Panc1 (cell line): ENCODE data around the gene WNT11.

Experiments used
- CTCF ChIP-seq: fragments of 450-650 bp; IDR thresholded peaks from 2 replicates; pipeline ENCODE4 v1.5.1; 2017; ENCODE audit warnings: mild to moderate bottlenecking
- POLR2AphosphoS5 ChIP-seq: IDR thresholded peaks from 2 replicates; pipeline ENCODE4 v1.6.1; 2012; ENCODE audit warnings: mild to moderate bottlenecking, low read depth, low read length, moderate library complexity
- REST ChIP-seq, 2 experiments: IDR thresholded peaks; 2 replicates each; pipeline ENCODE4 v1.6.1; 2011 to 2012; ENCODE audit warnings: low read depth in 2 of 2, control low read depth in 1 of 2, low read length in 1 of 2, mild to moderate bottlenecking in 1 of 2, moderate library complexity in 1 of 2; ENCODE audit not compliant: insufficient read depth in 1 of 2
- SIN3A ChIP-seq: IDR thresholded peaks from 2 replicates; pipeline ENCODE4 v1.6.1; 2012; ENCODE audit warnings: low read depth, mild to moderate bottlenecking, low read length, moderate library complexity, borderline replicate concordance; ENCODE audit not compliant: insufficient read depth
- TCF7L2 ChIP-seq: IDR thresholded peaks from 2 replicates; pipeline ENCODE4 v1.6.1; 2011; ENCODE audit warnings: mild to moderate bottlenecking, low read depth, low read length, inconsistent platforms

GRCh38 chr11:76150141-76150540, 56.2 kb downstream of the WNT11 start:
- TF ChIP-seq CTCF (no peak), REST (IDR thresholded peaks at IDR 0.05; ENCODE audit: insufficient read depth in 1 of 2, low read depth in 2 of 2, low read length in 1 of 2) (no peak), SIN3A (no peak), TCF7L2 (no peak), POLR2AphosphoS5 (no peak)
